IMR-90 (cell line): ENCODE data around the gene SPON1. TPM values are rescaled to one million over a fixed set of nuclear protein-coding genes. Genes with fewer than 3 reads are reported as not detected.

ENCODE experiments used
- ATAC-seq: fragments of 200-7000 bp; cut with Tn5 transposase; 2 replicates; pipeline ENCODE4 v1.9.1; 2020; ENCODE audit warnings: low read depth, mild to moderate bottlenecking, moderate library complexity
- BruUV-seq: library from RNA; stranded (reverse); fragments of 400-500 nt; replicated peaks from 2 replicates; lab custom pipeline; 2021; lab: Mats Ljungman, UMichigan
- CTCF ChIA-PET: fragments of 300-600 bp; formaldehyde crosslinking; extraction: SDS; loops from one replicate; lab custom pipeline; 2021; ENCODE audit warnings: antibody characterized with exemption; lab: Yijun Ruan, JAX
- POLR2A ChIA-PET: fragments of 300-600 bp; sonication (Branson Sonifier 250); formaldehyde crosslinking; loops from one replicate; lab custom pipeline; 2022; ENCODE audit warnings: antibody characterized with exemption; ENCODE audit not compliant: unreplicated experiment; lab: Charles Lee
- DNase-seq: peaks from one replicate; pipeline ENCODE4 v3.0.0; 2013
- H2AFZ ChIP-seq: replicated peaks from 2 replicates; pipeline ENCODE3; 2013; ENCODE audit warnings: low read length, mild to moderate bottlenecking; ENCODE audit not compliant: poor library complexity
- H2AK5ac ChIP-seq: 2 replicates; pipeline ENCODE4 v1.6.1; 2013; ENCODE audit warnings: low read depth, low read length, inconsistent platforms
- H2AK9ac ChIP-seq: replicated peaks from 2 replicates; pipeline ENCODE3; 2013; ENCODE audit warnings: mild to moderate bottlenecking, low read depth, low read length, moderate library complexity; ENCODE audit not compliant: poor library complexity
- H2BK120ac ChIP-seq: 2 replicates; pipeline ENCODE4 v1.6.1; 2013; ENCODE audit warnings: low read depth, low read length, inconsistent platforms
- H2BK15ac ChIP-seq: 3 replicates; pipeline ENCODE4 v1.6.1; 2013; ENCODE audit warnings: low read depth, low read length, inconsistent platforms
- H2BK20ac ChIP-seq: 2 replicates; pipeline ENCODE4 v1.6.1; 2013; ENCODE audit warnings: low read depth, mild to moderate bottlenecking, inconsistent platforms, low read length, moderate library complexity
- H2BK5ac ChIP-seq: 2 replicates; pipeline ENCODE4 v1.6.1; 2013; ENCODE audit warnings: mild to moderate bottlenecking, low read depth, low read length, inconsistent platforms; ENCODE audit not compliant: poor library complexity, severe bottlenecking
- H3K14ac ChIP-seq: replicated peaks from 2 replicates; pipeline ENCODE4 v1.6.1; 2013; ENCODE audit warnings: low read depth, low read length, inconsistent platforms
- H3K18ac ChIP-seq: 2 replicates; pipeline ENCODE4 v1.6.1; 2013; ENCODE audit warnings: low read depth, low read length, control low read depth
- H3K23ac ChIP-seq: 2 replicates; pipeline ENCODE4 v1.6.1; 2013; ENCODE audit warnings: low read depth, low read length, inconsistent platforms
- H3K27ac ChIP-seq: 2 replicates; pipeline ENCODE4 v1.5.1; 2013; ENCODE audit warnings: mild to moderate bottlenecking, control low read depth, low read length; ENCODE audit not compliant: insufficient read depth
- H3K27me3 ChIP-seq: 2 replicates; pipeline ENCODE4 v1.6.1; 2013; ENCODE audit warnings: low read length; ENCODE audit not compliant: control insufficient read depth, insufficient read depth
- H3K36me3 ChIP-seq: 2 replicates; pipeline ENCODE4 v1.6.1; 2013; ENCODE audit warnings: low read length, mixed read lengths; ENCODE audit not compliant: control insufficient read depth, insufficient read depth
- H3K4ac ChIP-seq: 2 replicates; pipeline ENCODE4 v1.6.1; 2013; ENCODE audit warnings: low read depth, low read length, inconsistent platforms
- H3K4me1 ChIP-seq: 2 replicates; pipeline ENCODE4 v1.6.1; 2013; ENCODE audit warnings: low read length, mixed read lengths; ENCODE audit not compliant: control insufficient read depth, insufficient read depth
- H3K4me2 ChIP-seq: 2 replicates; pipeline ENCODE4 v1.6.1; 2013; ENCODE audit warnings: low read depth, mild to moderate bottlenecking, control low read depth, low read length, moderate library complexity
- H3K4me3 ChIP-seq: 2 replicates; pipeline ENCODE4 v1.5.1; 2013; ENCODE audit warnings: low read depth, mild to moderate bottlenecking, control low read depth, low read length, moderate library complexity; ENCODE audit not compliant: insufficient read depth
- H3K56ac ChIP-seq: 2 replicates; pipeline ENCODE4 v1.6.1; 2013; ENCODE audit warnings: low read length, inconsistent platforms; ENCODE audit not compliant: insufficient read depth; ENCODE audit errors: extremely low read depth
- H3K79me1 ChIP-seq, 2 experiments: 2 replicates each; pipeline ENCODE4 v1.6.1; 2013; ENCODE audit warnings: low read length in 2 of 2, inconsistent platforms in 1 of 2, low read depth in 1 of 2
- H3K9ac ChIP-seq: 2 replicates; pipeline ENCODE4 v1.6.1; 2013; ENCODE audit warnings: low read depth, low read length, control low read depth
- H3K9me1 ChIP-seq: 2 replicates; pipeline ENCODE4 v1.6.1; 2013; ENCODE audit warnings: low read length, inconsistent platforms; ENCODE audit not compliant: insufficient read depth
- H3K9me3 ChIP-seq: 2 replicates; pipeline ENCODE4 v1.6.1; 2013; ENCODE audit warnings: low read length; ENCODE audit not compliant: control insufficient read depth, insufficient read depth
- H4K20me1 ChIP-seq: 2 replicates; pipeline ENCODE4 v1.6.1; 2013; ENCODE audit warnings: low read length, inconsistent platforms; ENCODE audit not compliant: insufficient read depth
- H4K5ac ChIP-seq: 2 replicates; pipeline ENCODE4 v1.6.1; 2013; ENCODE audit warnings: mild to moderate bottlenecking, low read depth, low read length, control low read depth
- H4K8ac ChIP-seq, 2 experiments: 2 replicates each; pipeline ENCODE4 v1.6.1; 2013; ENCODE audit warnings: low read depth in 2 of 2, low read length in 2 of 2, control low read depth in 1 of 2, inconsistent platforms in 1 of 2
- H4K91ac ChIP-seq: 2 replicates; pipeline ENCODE4 v1.6.1; 2013; ENCODE audit warnings: low read depth, low read length, inconsistent platforms; ENCODE audit not compliant: insufficient read depth
- BHLHE40 ChIP-seq: fragments of 150-350 bp; IDR thresholded peaks from 2 replicates; pipeline ENCODE4 v1.6.1; 2016; ENCODE audit warnings: mild to moderate bottlenecking, low read depth, low read length
- CEBPB ChIP-seq: IDR thresholded peaks from 2 replicates; pipeline ENCODE4 v1.6.1; 2012; ENCODE audit warnings: low read depth, low read length, improper control_type of control experiment
- CHD1 ChIP-seq: IDR thresholded peaks from 2 replicates; pipeline ENCODE4 v1.6.1; 2012; ENCODE audit warnings: low read depth, low read length, improper control_type of control experiment
- ELK1 ChIP-seq: fragments of 150-350 bp; IDR thresholded peaks from 2 replicates; pipeline ENCODE4 v1.6.1; 2016; ENCODE audit warnings: low read depth, mild to moderate bottlenecking, low read length, moderate library complexity, borderline replicate concordance
- FOS ChIP-seq: fragments of 150-350 bp; IDR thresholded peaks from 2 replicates; pipeline ENCODE4 v1.6.1; 2016; ENCODE audit warnings: low read depth, low read length
- MAFK ChIP-seq: IDR thresholded peaks from 2 replicates; pipeline ENCODE4 v1.6.1; 2012; ENCODE audit warnings: low read depth, low read length, improper control_type of control experiment
- MAZ ChIP-seq: IDR thresholded peaks from 2 replicates; pipeline ENCODE4 v1.6.1; 2012; ENCODE audit warnings: low read depth, mild to moderate bottlenecking, low read length, improper control_type of control experiment, moderate library complexity, borderline replicate concordance
- MXI1 ChIP-seq: IDR thresholded peaks from 2 replicates; pipeline ENCODE4 v1.6.1; 2012; ENCODE audit warnings: low read depth, mild to moderate bottlenecking, low read length, moderate library complexity, borderline replicate concordance
- NFE2L2 ChIP-seq: fragments of 150-350 bp; IDR thresholded peaks from 2 replicates; pipeline ENCODE4 v1.6.1; 2016; ENCODE audit warnings: low read depth, mild to moderate bottlenecking, low read length
- POLR2A ChIP-seq: IDR thresholded peaks from 2 replicates; pipeline ENCODE4 v1.6.1; 2012; ENCODE audit warnings: mild to moderate bottlenecking, low read depth, low read length
- RAD21 ChIP-seq: IDR thresholded peaks from 2 replicates; pipeline ENCODE4 v1.6.1; 2012; ENCODE audit warnings: low read length, improper control_type of control experiment
- RCOR1 ChIP-seq: IDR thresholded peaks from 2 replicates; pipeline ENCODE4 v1.6.1; 2012; ENCODE audit warnings: mild to moderate bottlenecking, low read length, improper control_type of control experiment; ENCODE audit not compliant: insufficient replicate concordance
- RFX5 ChIP-seq: IDR thresholded peaks from 2 replicates; pipeline ENCODE4 v1.8.0; 2012; ENCODE audit warnings: low read depth, mild to moderate bottlenecking, low read length, moderate library complexity
- SMC3 ChIP-seq: fragments of 150-350 bp; IDR thresholded peaks from 2 replicates; pipeline ENCODE4 v1.6.1; 2016; ENCODE audit warnings: low read depth, mild to moderate bottlenecking, antibody characterized with exemption, low read length, moderate library complexity
- dilution Hi-C: fragments of 300-500 bp; cut with HindIII; formaldehyde crosslinking; loops from one replicate; pipeline ENCODE4 v1.14.3; 2018; ENCODE audit warnings: low sequenced_read_pairs; ENCODE audit not compliant: unreplicated experiment
- in situ Hi-C: fragments of 300-500 bp; cut with MboI; formaldehyde crosslinking; loops from 3 replicates; pipeline ENCODE4 v1.14.3; 2019; ENCODE audit warnings: low sequenced_read_pairs, inconsistent platforms, mixed read lengths
- intact Hi-C: fragments of 100-400 bp; cut with micrococcal nuclease; formaldehyde crosslinking; loops from 2 replicates; pipeline ENCODE4 v1.10.0; 2022
- polyA plus RNA-seq, 3 experiments: library from polyadenylated mRNA; depleted of rRNA; stranded (reverse); fragments of >200 nt; gene quantifications; 2 replicates each; pipeline ENCODE4 v1.2.3, GENCODE V29; 2012; ENCODE audit warnings: low replicate concordance in 1 of 3
- total RNA-seq: library from RNA; depleted of rRNA; stranded (reverse); fragments of >200 nt; gene quantifications from 2 replicates; pipeline ENCODE4 v1.2.3, GENCODE V29; 2012
- TF ChIP-seq, protein P1 (sequence below): conservative IDR thresholded peaks from 2 replicates; pipeline ENCODE4 v1.5.1; 2012; ENCODE audit warnings: mild to moderate bottlenecking, low read depth, low read length, improper control_type of control experiment
- TF ChIP-seq, protein P2 (sequence below): fragments of 150-350 bp; IDR thresholded peaks from 2 replicates; pipeline ENCODE4 v1.6.1; 2017; ENCODE audit warnings: mild to moderate bottlenecking, antibody characterized with exemption, low read length, low read depth

The SPON1 gene
- total and polyA plus RNA-seq, 2 of the 4 experiments (the other 2 are of a cell fraction), result 0.62 to 0.72 TPM

GRCh38 chr11:14304601-14305000 lies 342.1 kb downstream of the SPON1 start:
- Histone ChIP-seq H3K9me3 (no peaks in the 10 kb centered on the region), H3K9ac (no peak overlapping the region), H2AK5ac (no peak overlapping the region; the same call in 1 of the 2 replicates), H3K4me1 (peaks cover 8% of the 10 kb centered on the region), H4K8ac (no peak overlapping the region), H3K14ac (no peak overlapping the region), H2AFZ (no peak overlapping the region), H4K20me1 (peaks cover 79% of the 10 kb centered on the region), H3K23ac (no peak overlapping the region; the same call in 1 of the 2 replicates), H3K4me3 (no peak overlapping the region), H2BK15ac (no peak overlapping the region), H3K4me2 (no peak overlapping the region), H2BK20ac (no peak overlapping the region), H3K79me1 (peaks cover 35 to 91% of the 10 kb centered on the region in 2 experiments), H3K18ac (no peak overlapping the region), H2BK120ac (no peak overlapping the region), H3K56ac (no peak overlapping the region), H4K5ac (no peak overlapping the region), H3K9me1 (0 out of 2 replicates have a peak, but pooled peaks cover 3% of the 10 kb centered on the region), H2BK5ac (no peak overlapping the region), H4K91ac (no peak overlapping the region), H3K27me3 (no peaks in the 10 kb centered on the region), H3K27ac (no peak overlapping the region), H2AK9ac (no peak overlapping the region), H3K36me3 (no peaks in the 10 kb centered on the region), H3K4ac (no peak overlapping the region)
- ChIA-PET CTCF (interaction anchor here (0.5 to 2.4 kb wide), 2 partner anchors 150 to 169 kb away, joined by 3 to 10 read pairs; no protein-coding TSS in a partner anchor), POLR2A (no interaction called here)
- intact Hi-C loops (no loop called here), dilution Hi-C loops (loop anchor here (25.0 kb wide), 1 partner anchor 158 kb away; no protein-coding TSS in a partner anchor), in situ Hi-C loops (no loop called here)
- DNase-seq (no peak), ATAC-seq (no peak)
- TF ChIP-seq POLR2A (no peak), MXI1 (no peak), NFE2L2 (no peak), RCOR1 (no peak), CHD1 (no peak), FOS (no peak), BHLHE40 (no peak), MAZ (no peak), RAD21 (no peak), ELK1 (no peak), RFX5 (no peak), MAFK (no peak), CEBPB (no peak), SMC3 (no peak)
- TF ChIP-seq, protein P1, sequence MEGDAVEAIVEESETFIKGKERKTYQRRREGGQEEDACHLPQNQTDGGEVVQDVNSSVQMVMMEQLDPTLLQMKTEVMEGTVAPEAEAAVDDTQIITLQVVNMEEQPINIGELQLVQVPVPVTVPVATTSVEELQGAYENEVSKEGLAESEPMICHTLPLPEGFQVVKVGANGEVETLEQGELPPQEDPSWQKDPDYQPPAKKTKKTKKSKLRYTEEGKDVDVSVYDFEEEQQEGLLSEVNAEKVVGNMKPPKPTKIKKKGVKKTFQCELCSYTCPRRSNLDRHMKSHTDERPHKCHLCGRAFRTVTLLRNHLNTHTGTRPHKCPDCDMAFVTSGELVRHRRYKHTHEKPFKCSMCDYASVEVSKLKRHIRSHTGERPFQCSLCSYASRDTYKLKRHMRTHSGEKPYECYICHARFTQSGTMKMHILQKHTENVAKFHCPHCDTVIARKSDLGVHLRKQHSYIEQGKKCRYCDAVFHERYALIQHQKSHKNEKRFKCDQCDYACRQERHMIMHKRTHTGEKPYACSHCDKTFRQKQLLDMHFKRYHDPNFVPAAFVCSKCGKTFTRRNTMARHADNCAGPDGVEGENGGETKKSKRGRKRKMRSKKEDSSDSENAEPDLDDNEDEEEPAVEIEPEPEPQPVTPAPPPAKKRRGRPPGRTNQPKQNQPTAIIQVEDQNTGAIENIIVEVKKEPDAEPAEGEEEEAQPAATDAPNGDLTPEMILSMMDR, result no peak
- TF ChIP-seq, protein P2, sequence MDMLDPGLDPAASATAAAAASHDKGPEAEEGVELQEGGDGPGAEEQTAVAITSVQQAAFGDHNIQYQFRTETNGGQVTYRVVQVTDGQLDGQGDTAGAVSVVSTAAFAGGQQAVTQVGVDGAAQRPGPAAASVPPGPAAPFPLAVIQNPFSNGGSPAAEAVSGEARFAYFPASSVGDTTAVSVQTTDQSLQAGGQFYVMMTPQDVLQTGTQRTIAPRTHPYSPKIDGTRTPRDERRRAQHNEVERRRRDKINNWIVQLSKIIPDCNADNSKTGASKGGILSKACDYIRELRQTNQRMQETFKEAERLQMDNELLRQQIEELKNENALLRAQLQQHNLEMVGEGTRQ, result no peak
- no TSS peak for BruUV-seq
